Mononuclear cell (primary cell): ENCODE results near the gene PRPF8. TPM values are rescaled to one million over a fixed set of nuclear protein-coding genes. Genes with fewer than 3 reads are reported as not detected.

Experiments used
- H3K27me3 ChIP-seq: 2 replicates; pipeline ENCODE4 v1.6.0; 2011; ENCODE audit warnings: low read length, control low read depth; ENCODE audit not compliant: insufficient read depth
- H3K4me1 ChIP-seq: 2 replicates; pipeline ENCODE4 v1.5.1; 2011; ENCODE audit warnings: mild to moderate bottlenecking, low read length, control low read depth; ENCODE audit not compliant: insufficient read depth
- H3K4me3 ChIP-seq: 2 replicates; pipeline ENCODE4 v1.5.1; 2011; ENCODE audit warnings: mild to moderate bottlenecking, low read length, moderate library complexity
- H3K9me3 ChIP-seq: 2 replicates; pipeline ENCODE4 v1.5.1; 2011; ENCODE audit warnings: low read depth, mild to moderate bottlenecking, control low read depth, low read length
- total RNA-seq: library from RNA; depleted of rRNA; stranded (reverse); fragments of >200 nt; gene quantifications from one replicate; pipeline ENCODE4 v1.2.3, GENCODE V29; 2012

The PRPF8 gene
- total RNA-seq, 1 donor = 186 TPM

DNA sequence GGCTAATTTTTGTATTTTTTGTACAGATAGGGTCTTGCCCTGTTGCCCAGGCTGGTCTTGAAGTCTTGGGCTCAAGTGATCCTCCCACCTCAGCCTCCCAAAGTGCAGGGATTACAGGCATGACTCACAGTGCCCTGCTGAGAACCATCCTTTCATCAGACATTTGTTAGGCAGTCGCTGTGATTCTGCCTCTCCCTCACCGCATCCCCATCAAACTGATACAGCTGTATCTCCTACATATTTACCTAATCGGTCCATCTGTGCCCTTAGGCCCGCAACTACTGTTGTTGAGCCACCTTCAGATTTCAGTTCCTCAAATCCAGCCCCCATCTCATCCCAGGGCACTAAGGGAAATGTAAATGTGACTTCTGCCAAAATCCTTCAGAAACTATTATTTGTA is 54.0 kb downstream of the PRPF8 start:
- Histone ChIP-seq H3K27me3 (no peaks in the 10 kb centered on the region), H3K4me3 (no peak overlapping the region), H3K9me3 (no peaks in the 10 kb centered on the region), H3K4me1 (peaks cover 44% of the 10 kb centered on the region)

DNA sequence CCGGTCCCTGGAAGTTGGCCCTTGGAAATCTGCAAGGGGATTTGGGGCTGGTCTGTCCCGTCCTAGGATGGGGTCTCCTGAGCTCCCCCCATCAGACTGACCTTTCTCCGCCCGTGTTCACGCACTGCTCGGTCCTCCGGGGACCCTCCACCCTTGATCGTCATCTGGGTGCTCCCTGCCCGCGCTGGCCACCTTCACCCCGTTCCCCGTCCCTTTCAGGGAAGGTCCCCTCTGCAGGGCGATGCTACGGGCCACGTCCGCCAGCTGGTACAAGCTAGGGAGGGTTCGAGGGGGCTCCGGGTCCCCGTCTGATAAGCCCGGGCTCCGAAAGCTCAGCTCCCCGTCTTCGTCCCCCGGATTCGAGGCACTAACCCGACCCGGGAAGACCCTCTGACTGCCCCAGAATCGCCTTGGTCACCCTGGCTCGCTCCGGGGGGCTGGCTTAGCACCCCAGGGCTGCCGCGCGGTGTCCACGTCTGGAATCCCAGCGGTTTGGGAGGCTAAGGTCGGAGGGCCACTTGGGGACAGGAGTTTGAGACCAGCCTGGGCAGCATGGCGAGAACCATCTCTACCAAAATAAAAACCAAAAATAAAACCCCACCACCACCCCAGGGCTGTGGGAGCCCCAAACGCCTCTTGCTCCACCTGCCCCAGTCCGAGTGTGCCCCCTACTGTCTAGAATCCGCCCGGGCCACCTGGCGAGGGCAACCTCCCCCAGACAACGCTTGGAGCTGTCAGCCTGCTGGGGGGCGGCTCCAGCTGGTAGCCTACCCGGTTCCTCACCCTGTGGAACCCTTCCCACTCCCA is 55.0 kb downstream of the PRPF8 start:
- Histone ChIP-seq H3K4me3 (peak overlapping the region; percentile 91), H3K4me1 (peaks cover 54% of the 10 kb centered on the region), H3K9me3 (no peaks in the 10 kb centered on the region), H3K27me3 (no peaks in the 10 kb centered on the region)

DNA sequence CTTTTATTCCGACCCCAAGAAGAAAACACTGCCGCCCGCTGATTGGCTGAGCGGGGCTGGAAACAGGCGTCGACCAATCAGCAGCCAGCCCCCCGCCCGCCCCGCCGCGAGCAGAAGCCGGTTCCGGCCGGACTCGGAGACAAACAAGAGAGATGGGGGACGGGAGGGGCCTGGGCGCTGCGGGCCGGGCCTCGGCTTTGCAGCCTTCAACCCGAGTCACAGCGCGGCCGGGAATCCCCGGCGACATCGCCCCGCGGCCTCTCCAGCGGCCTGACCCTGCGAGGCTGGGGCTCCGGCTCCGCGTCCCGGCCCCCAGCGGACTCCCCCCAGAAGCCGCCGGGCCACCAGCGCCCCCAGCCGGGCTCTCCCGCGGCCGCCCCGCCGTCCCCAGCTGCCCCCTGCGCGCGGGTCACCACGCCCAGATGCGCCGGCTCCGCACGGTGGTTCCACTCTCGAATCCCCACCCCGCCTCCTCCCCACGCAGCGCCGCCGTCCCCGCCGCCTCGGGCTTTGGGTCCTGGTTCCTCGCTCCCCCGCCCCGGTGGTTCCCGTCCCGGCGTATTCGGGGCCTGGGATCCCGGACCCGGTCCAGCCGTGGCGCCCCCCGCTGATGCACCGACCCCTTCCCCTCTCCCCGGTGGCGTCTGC is 55.7 kb downstream of the PRPF8 start:
- no peaks in the 10 kb centered on the region for H3K27me3 ChIP-seq
- H3K9me3 ChIP-seq = no peaks in the 10 kb centered on the region
- H3K4me3 ChIP-seq = peak overlapping the region; percentile 91
- peaks cover 57% of the 10 kb centered on the region for H3K4me1 ChIP-seq

DNA sequence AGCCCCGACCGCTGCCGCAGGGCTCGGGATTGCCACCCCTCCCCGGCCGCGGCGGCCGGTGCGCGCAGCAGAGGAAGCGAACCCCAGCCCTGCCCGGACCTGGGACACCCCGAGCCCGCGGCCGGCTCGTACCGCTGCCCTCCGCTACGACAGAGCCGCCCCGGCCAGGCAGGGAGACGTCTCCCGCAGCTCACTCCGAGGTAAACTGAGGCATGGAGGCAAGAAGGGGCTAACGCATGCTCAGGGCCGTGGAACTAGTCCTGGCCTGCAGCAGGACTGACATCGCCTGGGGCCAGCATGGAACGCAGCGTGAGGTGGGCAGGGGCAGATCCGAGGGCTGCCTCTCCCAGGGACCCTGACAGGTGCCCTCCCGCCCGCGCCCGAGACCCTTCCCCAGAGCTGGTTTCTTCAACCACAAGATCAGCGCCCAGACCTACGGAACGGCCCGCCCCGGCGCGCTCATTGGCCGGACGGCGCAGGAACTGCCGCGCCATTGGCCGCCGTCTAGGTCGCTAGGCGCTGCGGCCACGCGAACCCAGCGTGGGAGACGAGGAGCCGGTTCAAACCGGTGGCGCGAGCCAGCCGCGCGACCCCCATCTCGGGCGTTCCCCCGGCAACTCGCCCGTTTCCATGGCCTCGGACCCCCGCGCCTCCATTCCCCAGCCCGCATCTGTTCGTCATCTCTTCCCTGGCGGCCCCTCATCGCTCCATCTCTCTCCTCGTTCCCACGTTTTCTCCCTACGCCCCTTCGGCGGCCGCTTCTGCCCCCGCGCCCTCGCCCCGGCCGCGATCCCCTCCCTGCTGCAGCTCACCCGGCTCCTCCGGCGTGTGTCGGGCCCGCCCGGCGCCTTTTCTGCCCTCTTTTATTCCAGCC is 56.4 kb downstream of the PRPF8 start, which contains the start of gene SLC43A2:
Gene SLC43A2 (minus strand): TSS at position 853 of the 874 bp plus-strand sequence. CDS start 960 bp downstream, outside the sequence.
- peak within 1 kb of the TSS; percentile 91 for H3K4me3 ChIP-seq
- H3K4me1 ChIP-seq = peaks cover 57% of the 10 kb centered on the region
- H3K27me3 ChIP-seq = no peaks in the 10 kb centered on the region
- H3K9me3 ChIP-seq = no peaks in the 10 kb centered on the region

DNA sequence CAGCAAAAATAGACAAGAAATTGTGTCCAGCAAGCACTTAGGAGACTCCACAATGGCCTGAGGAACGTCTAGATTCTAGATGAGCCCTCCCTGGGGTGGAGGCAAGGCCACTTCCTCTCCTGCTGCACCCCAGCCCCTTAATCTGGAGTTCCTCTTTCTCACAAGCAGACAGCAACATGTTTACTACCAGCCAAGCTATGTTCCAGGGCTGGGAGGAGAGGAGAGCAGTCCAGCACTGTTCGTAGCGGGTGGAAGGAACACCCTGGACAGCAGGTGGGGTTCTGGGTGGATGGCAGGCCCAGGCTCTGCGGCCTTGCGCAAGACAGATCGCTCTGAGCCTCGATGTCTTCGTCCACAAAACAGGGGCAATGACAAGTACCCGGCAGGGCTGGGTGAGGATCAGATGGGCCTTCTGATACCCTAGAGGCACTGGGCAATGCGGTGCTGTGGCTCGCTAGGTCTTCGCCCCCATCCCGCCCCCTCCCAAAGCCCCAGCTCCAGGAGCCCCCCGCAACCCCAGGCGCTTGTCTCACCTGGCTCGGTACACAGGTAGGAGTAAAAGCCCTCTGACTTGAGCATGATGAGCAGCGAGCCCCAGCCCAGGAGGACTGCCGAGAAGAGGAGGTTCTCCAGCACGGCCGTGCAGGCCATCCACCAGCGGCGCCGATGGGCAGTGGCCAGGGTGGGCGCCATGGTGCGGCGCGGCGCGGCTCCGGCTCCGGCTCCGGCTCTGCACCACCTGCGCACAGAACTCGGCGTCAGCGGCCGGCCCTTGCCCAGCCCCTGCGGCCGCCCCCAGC is 57.3 kb downstream of the PRPF8 start:
- Histone ChIP-seq H3K9me3 (no peaks in the 10 kb centered on the region), H3K4me1 (peaks cover 57% of the 10 kb centered on the region), H3K27me3 (no peaks in the 10 kb centered on the region), H3K4me3 (peak overlapping the region; percentile 91)

DNA sequence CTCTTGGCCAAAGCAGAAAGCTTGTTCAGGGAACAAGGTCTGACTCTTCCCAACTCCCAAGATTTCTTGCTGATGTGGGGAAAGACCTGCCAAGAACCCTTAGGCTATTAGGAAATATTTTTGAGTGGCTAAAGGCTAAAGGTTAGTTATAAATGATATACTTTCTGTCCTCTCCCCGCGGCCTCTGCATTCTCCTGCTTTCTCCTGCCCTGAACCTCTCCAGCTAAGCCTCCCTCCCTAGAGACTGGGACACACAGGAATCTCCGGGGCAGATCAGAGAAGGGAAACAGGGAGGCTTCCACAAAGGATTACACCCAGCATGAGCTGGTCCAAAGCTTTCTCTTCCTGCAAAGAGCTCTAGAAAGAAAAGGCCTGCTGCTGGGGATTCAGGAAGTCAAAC is 58.3 kb downstream of the PRPF8 start:
- no peaks in the 10 kb centered on the region for H3K27me3 ChIP-seq
- H3K4me3 ChIP-seq = peak overlapping the region; percentile 91
- H3K4me1 ChIP-seq = peaks cover 50% of the 10 kb centered on the region
- H3K9me3 ChIP-seq = no peaks in the 10 kb centered on the region

DNA sequence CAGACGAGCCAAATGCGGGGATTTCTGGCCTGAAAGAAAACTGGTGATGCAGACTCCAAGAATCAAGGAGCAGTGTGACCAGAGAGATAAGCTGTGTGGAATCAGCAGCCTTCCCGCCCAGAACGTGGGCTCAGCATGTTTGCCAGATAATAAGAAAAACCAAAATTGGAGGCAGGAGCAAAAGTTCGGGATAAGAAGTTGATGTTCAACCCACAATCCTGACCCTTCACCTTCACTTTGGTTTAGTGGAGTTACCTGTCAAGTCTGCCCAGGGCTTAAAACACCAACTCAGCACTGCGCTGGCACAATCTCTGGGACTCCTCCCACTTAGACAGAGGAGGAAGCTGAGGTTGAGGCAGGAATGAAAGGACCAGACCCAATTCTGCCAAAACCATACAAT is 59.1 kb downstream of the PRPF8 start:
- Histone ChIP-seq H3K27me3 (no peaks in the 10 kb centered on the region), H3K9me3 (no peaks in the 10 kb centered on the region), H3K4me1 (peaks cover 43% of the 10 kb centered on the region), H3K4me3 (no peak overlapping the region)

DNA sequence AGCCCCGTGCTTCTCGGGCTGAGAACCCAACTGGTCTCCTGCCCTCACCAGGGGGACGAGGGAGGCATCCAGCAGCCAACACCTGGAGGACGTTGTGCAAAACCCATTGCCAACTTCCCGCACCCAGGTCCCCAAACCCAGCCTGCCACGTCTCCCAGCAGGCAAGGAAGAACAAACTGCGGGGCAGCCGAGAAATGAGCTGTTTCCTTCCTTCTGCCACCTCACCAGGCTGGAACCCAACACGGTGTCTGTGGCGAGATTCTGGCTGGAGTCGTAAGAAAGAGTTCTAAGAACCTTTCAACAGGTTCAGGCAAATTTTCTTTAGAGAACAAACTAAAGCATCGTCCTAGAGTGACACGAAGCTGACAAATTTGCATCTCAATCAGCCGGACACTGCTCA is 59.6 kb downstream of the PRPF8 start:
- H3K4me3 ChIP-seq = no peak overlapping the region

DNA sequence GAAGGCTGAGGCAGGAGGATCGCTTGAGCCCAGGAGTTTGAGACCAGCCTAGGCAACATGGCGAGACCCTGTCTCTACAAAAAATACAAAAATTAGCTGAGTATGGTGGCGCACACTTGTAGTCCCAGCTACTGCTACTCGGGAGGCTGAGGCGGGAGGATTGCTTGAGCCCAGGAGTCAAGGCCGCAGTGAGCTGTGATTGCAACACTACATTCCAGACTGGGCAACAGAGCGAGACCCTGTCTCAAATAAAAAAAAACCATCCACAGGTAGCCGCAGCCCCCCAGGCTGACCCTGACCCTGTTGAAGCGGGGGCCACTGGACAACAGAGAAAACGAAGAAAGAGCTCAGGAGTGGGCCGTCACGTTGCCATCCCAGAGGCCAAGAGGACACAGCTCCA is 60.0 kb downstream of the PRPF8 start:
- no peaks in the 10 kb centered on the region for H3K9me3 ChIP-seq
- H3K4me1 ChIP-seq = peaks cover 33% of the 10 kb centered on the region

More for the DNA sequence above, 59.6 kb downstream of the PRPF8 start:
- Histone ChIP-seq H3K9me3 (no peaks in the 10 kb centered on the region), H3K4me1 (peaks cover 37% of the 10 kb centered on the region), H3K27me3 (no peaks in the 10 kb centered on the region)

DNA sequence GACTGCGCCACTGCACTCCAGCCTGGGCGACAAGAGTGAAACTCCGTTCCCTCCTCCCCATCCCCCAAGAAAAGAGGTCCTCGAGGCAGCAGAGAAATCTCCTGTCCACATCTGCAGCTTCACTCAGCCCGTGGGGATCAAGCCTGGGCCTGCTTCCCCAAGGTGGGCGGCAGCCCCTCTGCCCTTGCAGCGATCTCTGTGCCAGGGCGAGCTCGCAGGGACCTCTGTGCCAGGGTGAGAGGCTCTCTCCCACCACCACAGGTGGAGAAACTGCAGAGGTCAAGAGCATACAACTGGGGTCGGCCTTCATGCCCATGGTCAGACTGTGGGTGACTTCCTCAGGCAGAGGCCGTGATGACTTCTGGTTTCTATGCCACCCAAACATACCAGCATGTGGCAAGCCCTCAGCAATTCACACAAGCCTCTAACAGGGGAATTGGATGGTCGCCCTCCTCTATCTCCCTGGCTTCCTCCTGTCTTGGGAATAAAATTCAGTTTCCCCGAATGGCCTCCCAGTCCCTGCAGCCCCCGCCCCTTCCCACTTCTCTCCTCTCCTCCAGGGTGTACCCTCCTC is 61.5 kb downstream of the PRPF8 start:
- H3K27me3 ChIP-seq = no peaks in the 10 kb centered on the region
- H3K4me1 ChIP-seq = peaks cover 33% of the 10 kb centered on the region
- H3K4me3 ChIP-seq = no peak overlapping the region
- no peaks in the 10 kb centered on the region for H3K9me3 ChIP-seq

More for the DNA sequence above, 60.0 kb downstream of the PRPF8 start:
- no peaks in the 10 kb centered on the region for H3K27me3 ChIP-seq
- no peak overlapping the region for H3K4me3 ChIP-seq

DNA sequence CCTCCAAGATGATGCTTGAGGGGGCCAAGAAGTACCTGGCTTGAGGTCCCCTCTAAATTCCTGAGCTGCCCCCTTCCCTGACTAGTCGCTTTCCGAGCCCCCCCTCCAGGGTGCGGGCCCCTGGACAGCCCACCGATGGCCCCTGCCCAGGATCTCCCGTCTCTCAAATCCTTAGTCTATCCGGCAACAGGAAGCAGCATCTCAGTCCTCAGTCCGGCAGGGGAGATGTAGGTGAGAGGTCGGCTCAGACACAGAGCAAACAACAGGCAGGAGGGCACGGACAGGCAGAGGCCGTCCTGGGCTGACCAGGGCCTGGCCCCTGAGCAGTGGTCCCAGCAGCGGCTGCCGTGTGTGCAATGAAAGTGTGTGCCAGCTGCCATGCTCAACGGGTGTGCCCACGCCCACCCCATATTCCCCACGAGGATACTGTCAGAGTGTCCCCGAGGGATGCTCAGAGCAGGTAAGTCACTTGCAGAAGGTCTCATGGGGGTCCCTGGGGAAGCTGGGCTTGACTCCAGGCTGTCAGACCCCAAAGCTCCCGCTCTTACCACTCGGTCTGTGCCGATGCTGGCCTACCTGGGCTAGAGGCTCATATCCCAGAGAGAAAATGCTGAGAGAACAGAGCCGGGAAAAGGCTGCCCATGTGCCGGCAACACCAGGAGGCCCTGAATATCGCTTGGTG is 63.3 kb downstream of the PRPF8 start:
- Histone ChIP-seq H3K27me3 (no peaks in the 10 kb centered on the region), H3K4me1 (peaks cover 30% of the 10 kb centered on the region), H3K4me3 (no peak overlapping the region), H3K9me3 (no peaks in the 10 kb centered on the region)

DNA sequence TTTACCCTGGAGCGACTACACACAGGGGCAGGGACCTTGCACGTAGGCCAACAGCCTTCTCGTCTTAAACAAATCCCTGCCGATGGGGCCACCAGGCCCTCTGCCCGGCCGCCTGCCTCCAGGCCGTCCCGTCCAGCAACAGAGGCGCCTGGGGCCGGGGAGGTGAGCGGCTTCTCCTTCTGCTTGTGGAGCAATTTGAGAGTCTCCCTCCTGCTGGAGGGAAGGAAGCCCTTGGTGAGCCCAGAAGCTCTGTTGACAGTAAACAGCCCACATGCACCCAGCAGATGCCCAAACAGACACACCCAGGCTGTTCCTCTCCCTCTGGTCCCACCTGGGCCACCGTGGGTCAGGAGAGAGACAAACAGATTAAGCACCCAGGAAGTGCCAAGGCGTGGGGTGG is 64.2 kb downstream of the PRPF8 start:
- Histone ChIP-seq H3K27me3 (no peaks in the 10 kb centered on the region), H3K9me3 (no peaks in the 10 kb centered on the region), H3K4me3 (no peak overlapping the region), H3K4me1 (peaks cover 21% of the 10 kb centered on the region)

DNA sequence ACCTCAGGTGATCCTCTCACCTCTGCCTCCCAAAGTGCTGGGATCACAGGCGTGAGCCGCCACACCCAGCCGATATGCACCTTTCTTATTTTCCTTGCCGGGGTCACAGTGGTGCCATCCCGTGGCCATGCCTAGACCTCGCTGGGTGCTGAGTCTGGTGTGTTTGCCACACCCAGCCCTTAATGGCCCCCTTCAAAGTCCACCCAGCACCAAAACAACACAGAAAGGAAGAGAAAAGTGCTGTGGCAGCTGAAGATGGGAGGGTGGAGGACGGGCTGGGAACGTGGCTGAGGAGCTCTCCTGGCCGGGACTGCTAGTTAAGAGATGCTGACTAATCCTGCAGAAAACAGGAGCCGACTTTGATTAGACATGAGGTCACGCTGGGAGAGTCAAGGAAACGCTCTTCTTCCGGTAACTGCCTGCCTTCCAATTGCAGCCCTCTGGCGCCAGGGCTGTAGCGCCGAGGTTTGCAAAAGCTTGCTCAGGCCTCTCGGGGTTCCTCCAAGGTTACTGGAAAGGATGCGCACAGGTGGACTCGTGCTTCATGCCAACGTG is 67.0 kb downstream of the PRPF8 start:
- Histone ChIP-seq H3K9me3 (no peaks in the 10 kb centered on the region), H3K4me1 (peaks cover 24% of the 10 kb centered on the region), H3K4me3 (no peak overlapping the region), H3K27me3 (no peaks in the 10 kb centered on the region)
